Measurements from ENCODE around the gene NBEA. TPM values are rescaled to one million over a fixed set of nuclear protein-coding genes. Genes with fewer than 3 reads are reported as not detected.

NBEA gene
- polyA plus RNA-seq, 2 of the 4 experiments (the other 2 are of a cell fraction), result 3.5 to 11.8 TPM

- WGBS (ENCODE audit: missing lambda C conversion rate), result 54% methylated on average over 4 of the region's 4 CpGs
- POLR2A ChIA-PET, result no interaction called here
- no peak overlapping the region for H3K4me3 ChIP-seq
- H3K4me2 ChIP-seq, result no peak overlapping the region
- CTCF ChIA-PET, result no interaction called here
- FAIRE-seq (no peak), ATAC-seq (no peak), DNase-seq (ENCODE audit: low read depth in 1 of 2, low spot score in 1 of 2) (no peak)
- TF ChIP-seq HEYL (CRISPR knock-in tag; IDR thresholded peaks at IDR 0.05) (no peak), MYC (IDR thresholded peaks at IDR 0.05; ENCODE audit: borderline replicate concordance, low read length) (no peak), MAZ (IDR thresholded peaks at IDR 0.05; ENCODE audit: borderline replicate concordance, low read depth, low read length) (no peak), BCL3 (IDR thresholded peaks at IDR 0.05) (no peak), GATA3 (IDR thresholded peaks at IDR 0.05; ENCODE audit: borderline replicate concordance) (no peak), ZSCAN20 (CRISPR knock-in tag; IDR thresholded peaks at IDR 0.05) (no peak), EHF (CRISPR knock-in tag; IDR thresholded peaks at IDR 0.05) (no peak), USF2 (IDR thresholded peaks at IDR 0.05) (no peak), NPAS2 (CRISPR knock-in tag; IDR thresholded peaks at IDR 0.05; ENCODE audit: borderline replicate concordance) (no peak), REST (IDR thresholded peaks at IDR 0.05) (no peak), HOXA7 (CRISPR knock-in tag; IDR thresholded peaks at IDR 0.05) (no peak), CEBPB (IDR thresholded peaks at IDR 0.05) (no peak)
- H3K4me1 ChIP-seq, result no peaks in the 10 kb centered on the region
- H3K9me3 ChIP-seq, result no peaks in the 10 kb centered on the region
- no peak overlapping the region for H3K27ac ChIP-seq
Observed at GRCh38 chr13:35716186-35716585, 774.1 kb downstream of the NBEA start.

GRCh38 chr13:35716729-35717128 is 774.7 kb downstream of the NBEA start:
- ChIA-PET CTCF (no interaction called here), POLR2A (no interaction called here)

More at GRCh38 chr13:35716729-35717128, 774.7 kb downstream of the NBEA start:
- no peak for DNase-seq (ENCODE audit: low read depth in 1 of 2, low spot score in 1 of 2)
- Histone ChIP-seq H3K4me3 (no peak overlapping the region), H3K27ac (no peak overlapping the region), H3K4me1 (no peaks in the 10 kb centered on the region), H3K9me3 (no peaks in the 10 kb centered on the region), H3K4me2 (no peak overlapping the region)
- ATAC-seq, result no peak
- 91% methylated on average over 4 of the region's 15 CpGs for WGBS (ENCODE audit: missing lambda C conversion rate)
- no peak for FAIRE-seq
- TF ChIP-seq CBX8 (IDR thresholded peaks at IDR 0.05), result no peak
- no peak for TF ChIP-seq CEBPB (IDR thresholded peaks at IDR 0.05)
- TF ChIP-seq TFCP2L1 (CRISPR knock-in tag; IDR thresholded peaks at IDR 0.05), result no peak
- no peak for TF ChIP-seq REST (IDR thresholded peaks at IDR 0.05)
- TF ChIP-seq BHLHE40 (IDR thresholded peaks at IDR 0.05; ENCODE audit: low read depth, low read length), result no peak
- no peak for TF ChIP-seq CBX2 (IDR thresholded peaks at IDR 0.05; ENCODE audit: borderline replicate concordance, low read depth)
- TF ChIP-seq EHMT2 (IDR thresholded peaks at IDR 0.05; ENCODE audit: low read depth), result no peak
- no peak for TF ChIP-seq HEYL (CRISPR knock-in tag; IDR thresholded peaks at IDR 0.05)
- TF ChIP-seq NFE2L2 (conservative IDR thresholded peaks at IDR 0.05; ENCODE audit: low read length), result no peak
- TF ChIP-seq SMC3 (IDR thresholded peaks at IDR 0.05), result no peak
- TF ChIP-seq HES2 (IDR thresholded peaks at IDR 0.05), result no peak
- TF ChIP-seq E2F6 (IDR thresholded peaks at IDR 0.05; ENCODE audit: borderline replicate concordance, low read depth), result no peak
- no peak for TF ChIP-seq MAX (IDR thresholded peaks at IDR 0.05)
- no peak for TF ChIP-seq MYC (IDR thresholded peaks at IDR 0.05; ENCODE audit: borderline replicate concordance, low read length)
- no peak for TF ChIP-seq RFX5 (IDR thresholded peaks at IDR 0.05)
- no peak for TF ChIP-seq RCOR1 (IDR thresholded peaks at IDR 0.05; ENCODE audit: low read depth, low read length)
- TF ChIP-seq ESRRA (IDR thresholded peaks at IDR 0.05; ENCODE audit: borderline replicate concordance, low read length), result no peak
- no peak for TF ChIP-seq ZSCAN20 (CRISPR knock-in tag; IDR thresholded peaks at IDR 0.05)

Measured in A549 (cell line).